ENCODE data around the gene MYL4. TPM values are rescaled to one million over a fixed set of nuclear protein-coding genes. Genes with fewer than 3 reads are reported as not detected.
"Not testable (repeated sequence)": the region's sequence is repeated elsewhere in the genome, so short reads cannot be mapped to it uniquely, and the experiment has no call there.

Gene MYL4
- 12.1 TPM for polyA plus RNA-seq (2013, experiment 1 of 2; ENCODE audit: insufficient read length)
- polyA plus RNA-seq (2013, experiment 2 of 2; ENCODE audit: insufficient read length), result 56.2 TPM

DNA sequence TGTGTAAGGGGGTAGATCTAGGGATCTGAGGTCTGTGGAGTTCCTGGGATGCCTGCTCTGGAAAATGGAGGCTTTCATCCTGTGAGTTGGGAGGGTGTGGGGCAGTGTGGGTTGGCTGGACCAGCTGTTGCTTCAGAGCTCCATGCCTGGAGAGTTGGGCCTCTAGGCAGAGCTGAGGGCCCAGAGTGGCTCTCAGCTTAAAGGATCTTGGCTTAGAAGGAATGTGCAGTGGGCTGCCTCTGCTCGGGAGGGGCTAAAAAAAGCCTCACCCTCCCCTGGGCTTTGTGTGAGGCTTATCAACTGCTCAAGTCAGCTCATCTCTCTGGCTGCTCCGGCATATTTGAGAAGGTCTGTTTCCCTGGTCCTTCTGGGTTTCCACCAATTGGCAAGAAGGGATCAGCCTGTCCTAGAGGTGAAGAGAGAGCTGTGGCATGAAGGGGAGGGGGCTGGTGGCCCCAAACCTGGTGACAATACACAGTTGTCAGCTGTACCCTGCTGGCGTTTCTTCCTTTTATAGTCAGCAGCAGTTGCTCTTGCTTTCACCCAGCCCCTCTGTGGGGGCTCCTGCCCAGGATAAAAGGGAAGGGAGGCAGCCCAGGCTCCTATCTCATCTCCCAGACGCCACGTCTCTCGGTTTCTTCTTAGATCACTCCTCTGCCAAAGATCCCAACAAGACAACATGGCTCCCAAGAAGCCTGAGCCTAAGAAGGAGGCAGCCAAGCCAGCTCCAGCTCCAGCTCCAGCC, at the start of gene MYL4:
TSS of gene MYL4 (plus strand) at position 605 of the 745 bp plus-strand sequence. CDS start at position 680, 75 bp downstream.
- DNase-seq, result peak; percentile 71

DNA sequence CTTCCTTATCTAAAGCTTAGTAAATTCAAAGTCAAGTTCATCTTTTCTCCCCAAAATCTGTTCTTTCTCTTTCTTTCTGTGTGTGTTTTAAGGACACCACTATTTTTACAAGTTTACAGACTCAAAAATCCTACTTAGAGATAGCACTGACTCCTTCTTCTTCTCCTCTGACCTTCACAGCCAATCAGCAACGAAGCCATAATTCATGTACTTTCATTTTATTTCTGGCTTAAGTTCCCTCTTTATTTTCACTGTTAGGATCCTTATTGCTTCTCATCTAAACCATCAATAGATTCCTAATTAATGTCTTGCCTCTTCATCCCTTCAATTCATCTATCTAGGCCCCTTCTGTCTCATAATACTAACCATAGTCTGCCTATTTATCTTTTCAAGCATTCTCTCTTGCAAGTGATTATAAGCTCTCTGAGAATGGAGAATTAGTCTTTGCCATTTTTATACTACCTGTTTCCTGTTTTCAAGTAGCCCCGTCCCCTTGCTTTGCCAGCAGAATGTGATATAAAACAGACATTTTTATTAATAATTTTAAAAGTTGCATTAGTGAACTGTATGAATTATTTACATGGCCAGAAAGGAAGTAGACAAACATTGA, 47.0 kb upstream of the MYL4 start:
- no peak for DNase-seq

DNA sequence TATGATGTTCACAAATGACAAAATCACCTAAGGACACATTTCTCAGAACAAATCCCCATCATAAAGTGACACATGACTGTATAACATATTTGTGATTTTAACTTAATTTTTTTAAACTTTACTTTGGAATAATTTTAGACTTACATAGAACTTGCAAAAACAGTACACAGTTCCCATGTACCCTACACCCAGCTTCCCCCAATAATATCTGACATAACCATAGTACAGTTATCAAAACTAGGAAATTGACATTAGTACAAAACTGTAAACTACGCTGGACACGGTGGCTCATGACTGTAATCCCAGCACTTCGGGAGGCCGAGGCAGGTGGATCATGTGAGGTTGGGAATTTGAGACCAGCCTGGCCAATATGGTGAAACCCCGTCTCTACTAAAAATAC, 44.9 kb upstream of the MYL4 start:
- no peak for DNase-seq

DNA sequence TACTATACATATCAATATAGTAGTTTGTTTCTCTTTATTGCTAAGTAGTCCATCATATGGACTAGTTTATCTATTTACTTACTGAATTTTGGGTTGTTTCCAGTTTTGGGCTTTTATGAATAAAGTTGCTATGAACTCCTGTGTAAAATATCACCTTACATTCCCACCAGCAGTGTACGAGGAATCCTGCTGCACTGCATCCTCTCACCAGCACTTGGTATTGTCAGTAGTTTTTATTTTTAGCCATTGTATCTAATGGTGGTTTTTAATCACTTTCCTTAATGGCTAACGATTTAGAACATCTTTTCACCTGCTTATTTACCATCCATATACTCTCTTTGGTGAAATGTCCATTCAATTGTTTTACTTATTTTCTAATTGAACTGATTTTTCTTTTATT, 44.0 kb upstream of the MYL4 start:
- no peak for DNase-seq

DNA sequence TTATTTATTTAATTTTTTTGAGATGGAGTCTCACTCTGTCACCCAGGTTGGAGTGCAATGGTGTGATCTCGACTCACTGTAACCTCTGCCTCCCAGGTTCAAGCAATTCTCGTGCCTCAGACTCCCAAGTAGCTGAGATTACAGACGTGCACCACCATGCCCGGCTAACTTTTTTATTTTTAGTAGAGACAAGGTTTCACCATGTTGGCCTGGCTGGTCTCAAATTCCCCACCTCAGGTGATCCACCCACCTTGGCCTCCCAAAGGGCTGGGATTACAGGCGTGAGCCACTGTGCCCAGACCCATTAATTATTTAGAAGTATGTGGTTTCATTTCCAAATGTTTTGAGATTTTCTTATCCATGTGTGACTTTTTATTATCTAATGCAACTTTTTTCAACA, 42.3 kb upstream of the MYL4 start:
- not testable (repeated sequence) for DNase-seq

DNA sequence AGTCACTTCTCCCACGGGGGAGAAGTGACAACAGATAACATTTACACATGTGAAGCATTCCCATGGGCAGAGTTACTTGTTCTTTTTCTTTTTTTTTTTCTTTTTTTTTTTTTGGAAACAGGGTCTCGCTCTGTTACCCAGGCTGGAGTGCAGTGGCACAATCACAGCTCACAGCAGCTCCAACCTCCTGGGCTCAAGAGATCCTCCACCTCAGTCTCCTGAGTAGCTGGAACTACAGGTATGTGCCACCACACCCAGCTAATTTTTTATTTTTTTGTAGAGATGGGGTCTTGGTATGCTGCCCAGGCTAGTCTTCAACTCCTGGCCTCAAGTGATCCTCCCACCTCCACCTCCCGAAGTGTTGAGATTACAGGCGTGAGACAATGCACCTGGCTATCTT, 40.3 kb upstream of the MYL4 start:
- DNase-seq, result not testable (repeated sequence)

DNA sequence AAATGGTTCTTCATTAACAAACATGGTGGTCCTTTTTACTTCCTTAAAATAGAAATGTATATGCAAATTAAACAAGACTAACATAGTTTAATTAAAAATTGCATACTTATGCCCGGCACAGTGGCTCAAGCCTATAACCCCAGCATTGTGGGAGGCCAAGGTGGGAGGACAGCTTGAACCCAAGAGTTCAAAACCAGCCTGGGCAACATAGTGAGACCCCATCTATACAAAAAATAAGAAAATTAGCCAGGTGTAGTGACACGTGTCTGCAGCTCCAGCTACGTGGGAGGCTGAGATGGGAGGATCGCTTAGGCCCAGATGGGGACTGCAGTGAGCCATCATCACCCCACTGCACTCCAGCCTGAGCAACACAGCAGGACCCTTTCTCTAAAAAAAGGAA, 38.4 kb upstream of the MYL4 start:
- no peak for DNase-seq

DNA sequence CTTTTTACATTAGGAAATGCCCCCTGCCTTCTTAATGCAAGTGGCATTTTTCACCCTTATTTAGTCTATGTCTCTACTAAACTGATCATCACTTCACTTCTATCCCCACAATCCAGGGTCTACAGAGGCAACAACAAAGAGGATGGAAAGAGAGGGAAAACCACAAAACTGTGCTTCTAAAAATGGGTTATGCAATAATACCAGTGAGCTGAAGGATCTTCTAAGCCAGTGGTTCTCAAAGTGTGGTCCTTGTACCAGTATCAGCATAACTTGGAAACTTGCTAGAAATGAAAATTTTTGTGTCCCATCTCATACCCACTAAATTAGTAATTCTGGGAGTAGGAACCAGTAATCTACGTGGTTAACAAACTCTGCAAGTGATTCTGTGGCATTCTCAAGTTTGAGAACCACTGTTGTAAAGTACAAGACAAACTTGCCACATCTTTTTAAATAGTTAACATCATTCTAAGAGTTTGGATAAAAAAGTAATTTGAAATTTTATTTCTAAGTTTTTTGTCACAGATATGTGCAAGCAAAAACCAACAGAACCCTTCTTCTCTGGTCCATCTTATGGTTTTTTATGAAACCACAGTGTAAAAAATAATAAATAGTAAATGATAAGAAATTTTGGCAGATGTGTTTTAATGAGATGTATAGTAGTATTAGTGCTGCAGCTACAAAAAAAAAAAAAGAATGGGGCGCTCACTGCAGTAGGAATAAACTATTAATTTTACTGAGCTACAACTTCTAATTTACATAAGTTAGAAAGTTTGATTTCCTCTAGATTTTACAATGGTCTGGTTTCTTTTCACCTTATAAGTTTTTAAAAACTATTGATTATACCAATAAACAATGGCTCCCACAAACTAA, 36.2 kb upstream of the MYL4 start:
- peak; percentile 12 for DNase-seq

DNA sequence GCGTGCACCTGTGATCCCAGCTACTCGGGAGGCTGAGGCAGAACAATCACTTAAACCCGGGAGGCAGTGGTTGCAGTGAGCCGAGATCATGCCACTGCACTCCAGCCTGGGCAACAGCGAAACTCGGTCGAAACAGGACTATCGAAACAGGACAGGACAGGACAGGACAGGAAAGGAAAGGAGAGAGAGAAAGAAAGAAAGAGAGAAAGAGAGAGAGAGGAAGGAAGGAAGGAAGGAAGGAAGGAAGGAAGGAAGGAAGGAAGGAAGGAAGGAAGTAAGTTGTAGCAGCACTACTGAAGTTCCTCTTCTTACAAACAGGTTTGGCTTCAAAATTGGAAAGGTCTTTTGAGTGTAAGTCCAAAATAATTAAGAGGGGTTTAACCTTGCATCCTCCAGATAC, 34.3 kb upstream of the MYL4 start:
- not testable (repeated sequence) for DNase-seq

DNA sequence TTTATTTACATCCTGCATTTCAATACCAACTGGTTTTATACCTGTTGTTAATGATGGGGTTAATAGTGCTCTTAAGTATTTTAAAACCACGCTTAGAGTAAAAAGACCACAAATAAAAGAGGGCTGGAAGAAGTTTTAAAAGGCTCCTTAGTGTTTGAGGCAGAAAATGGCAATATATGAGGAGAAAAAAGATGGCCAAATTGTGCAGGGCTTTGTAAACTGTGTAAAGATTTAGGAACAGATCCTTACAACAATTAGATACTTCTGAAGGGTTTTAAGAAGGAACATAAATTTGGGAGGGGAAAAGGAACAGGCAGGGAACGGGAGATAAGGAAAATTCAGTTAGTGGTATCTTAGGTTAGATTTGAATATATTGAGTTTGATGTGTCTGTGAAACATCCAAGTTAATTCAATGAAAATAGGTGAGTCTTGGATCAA, 32.7 kb upstream of the MYL4 start:
- no peak for DNase-seq

DNA sequence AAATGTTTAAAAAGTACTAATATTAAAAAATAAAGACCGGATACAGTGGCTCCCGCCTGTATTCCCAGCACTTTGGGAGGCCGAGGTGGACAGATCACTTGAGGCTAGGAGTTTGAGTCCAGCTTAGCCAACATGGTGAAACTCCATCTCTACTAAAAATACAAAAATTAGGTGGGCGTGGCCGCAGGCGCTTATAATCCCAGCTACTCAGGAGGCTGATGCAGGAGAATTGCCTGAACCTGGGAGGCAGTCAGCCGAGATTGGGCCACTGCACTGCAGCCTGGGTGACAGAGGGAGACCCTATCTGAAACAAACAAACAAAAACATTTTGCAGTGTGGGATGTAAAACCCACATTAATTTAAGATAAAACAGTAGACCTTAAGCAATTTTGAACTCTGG, 31.9 kb upstream of the MYL4 start:
- no peak for DNase-seq

DNA sequence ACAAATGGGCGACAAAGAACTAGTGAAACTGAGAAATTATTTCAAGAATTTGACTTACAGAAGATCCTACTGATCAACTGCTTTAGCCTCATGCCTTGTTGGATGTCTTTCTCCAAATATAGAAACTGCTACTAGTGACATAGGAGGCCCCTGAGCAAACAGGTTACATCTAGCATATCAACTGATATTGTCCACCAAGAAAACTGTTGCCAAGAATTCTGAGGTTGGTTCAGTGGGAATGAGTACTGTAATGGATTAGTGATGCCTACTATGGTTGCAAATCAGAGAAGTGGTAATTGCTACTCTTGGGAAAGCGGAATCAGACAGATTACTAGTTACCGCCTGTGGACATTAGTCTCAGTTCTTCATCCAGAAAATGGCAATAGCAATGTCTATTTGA, 30.0 kb upstream of the MYL4 start:
- no peak for DNase-seq

DNA sequence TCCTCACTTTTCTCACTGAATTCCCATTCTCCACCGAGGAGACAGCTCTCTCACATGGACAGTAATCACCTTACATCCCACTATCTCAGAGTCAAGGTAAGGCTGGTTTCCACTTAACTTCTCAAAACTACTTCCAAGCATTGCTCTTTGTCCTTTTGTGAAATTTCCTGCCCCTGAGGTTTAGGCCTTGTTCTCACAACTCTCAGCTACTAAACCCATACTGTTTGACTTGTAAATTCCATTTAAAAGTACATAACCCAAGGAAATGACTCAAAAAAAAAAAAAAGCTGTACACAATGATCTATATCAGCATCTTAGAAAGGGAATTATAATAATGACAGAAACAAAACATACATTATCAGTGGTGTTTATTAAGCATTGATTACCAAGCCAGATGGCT, 28.8 kb upstream of the MYL4 start:
- DNase-seq, result no peak

DNA sequence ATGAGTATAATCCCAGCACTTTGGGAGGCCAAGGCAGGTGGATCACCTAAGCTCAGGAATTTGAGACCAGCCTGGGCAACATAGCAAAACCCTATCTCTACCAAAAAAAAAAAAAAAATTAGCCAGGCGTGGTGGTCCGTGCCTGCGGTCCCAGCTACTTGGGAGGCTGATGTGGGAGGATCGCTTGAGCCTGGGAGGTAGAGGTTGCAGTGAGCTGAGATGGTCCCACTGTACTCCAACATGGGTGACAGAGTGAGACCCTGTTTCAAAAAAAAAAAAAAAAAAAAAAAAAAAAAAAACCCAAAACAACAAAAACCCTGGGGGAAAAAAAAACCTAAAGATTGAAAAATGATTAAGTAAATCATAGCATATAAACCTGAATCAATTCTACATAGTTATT, 28.2 kb upstream of the MYL4 start:
- not testable (repeated sequence) for DNase-seq

DNA sequence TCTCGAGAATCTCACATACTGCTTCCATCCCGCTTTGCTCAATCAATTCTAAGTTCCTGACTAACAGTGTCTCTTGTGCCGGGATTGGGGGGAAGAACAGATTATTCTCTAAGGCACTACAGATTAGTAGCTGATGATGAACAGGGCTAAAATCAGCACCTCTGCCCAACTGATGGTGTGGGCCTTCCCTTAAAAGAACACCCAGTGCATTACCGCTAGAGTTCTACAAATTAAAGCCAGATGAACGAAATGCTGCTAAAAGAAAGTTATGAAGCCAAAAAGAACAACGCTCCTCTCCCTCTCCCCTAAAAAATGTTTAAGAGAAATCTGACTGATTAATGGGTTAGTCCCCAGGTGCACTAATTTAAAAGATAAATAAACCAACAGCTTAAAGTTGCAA, 24.5 kb upstream of the MYL4 start:
- DNase-seq, result peak; percentile 49

DNA sequence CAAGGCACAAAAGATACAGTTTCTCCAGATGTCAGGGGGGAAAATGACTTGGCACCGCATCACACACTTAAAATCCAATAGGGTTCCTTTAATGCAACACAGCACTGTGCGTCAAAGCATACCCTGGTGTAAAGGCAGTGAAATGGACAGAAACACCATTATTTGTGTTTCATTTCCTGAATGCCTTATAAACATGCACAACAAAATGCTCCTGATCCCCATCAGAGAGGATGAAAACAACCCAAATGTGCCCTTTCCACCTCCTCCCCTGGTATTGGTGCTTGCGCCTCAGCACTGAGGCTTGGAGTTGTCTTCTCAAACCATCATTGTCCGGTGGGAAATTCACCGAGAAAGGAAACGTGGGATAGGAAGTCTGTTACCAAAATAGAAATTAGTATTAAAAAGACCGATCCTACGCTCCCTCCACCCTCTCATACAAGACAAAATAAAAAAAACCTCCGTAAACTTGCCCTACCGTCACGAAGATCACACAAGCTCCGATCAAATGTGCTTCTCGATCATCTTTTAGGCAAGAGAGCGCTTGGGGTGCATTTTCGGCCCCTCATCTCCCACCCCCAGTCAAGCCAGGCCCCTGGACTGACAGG, 20.8 kb upstream of the MYL4 start:
- DNase-seq, result peak; percentile 49

DNA sequence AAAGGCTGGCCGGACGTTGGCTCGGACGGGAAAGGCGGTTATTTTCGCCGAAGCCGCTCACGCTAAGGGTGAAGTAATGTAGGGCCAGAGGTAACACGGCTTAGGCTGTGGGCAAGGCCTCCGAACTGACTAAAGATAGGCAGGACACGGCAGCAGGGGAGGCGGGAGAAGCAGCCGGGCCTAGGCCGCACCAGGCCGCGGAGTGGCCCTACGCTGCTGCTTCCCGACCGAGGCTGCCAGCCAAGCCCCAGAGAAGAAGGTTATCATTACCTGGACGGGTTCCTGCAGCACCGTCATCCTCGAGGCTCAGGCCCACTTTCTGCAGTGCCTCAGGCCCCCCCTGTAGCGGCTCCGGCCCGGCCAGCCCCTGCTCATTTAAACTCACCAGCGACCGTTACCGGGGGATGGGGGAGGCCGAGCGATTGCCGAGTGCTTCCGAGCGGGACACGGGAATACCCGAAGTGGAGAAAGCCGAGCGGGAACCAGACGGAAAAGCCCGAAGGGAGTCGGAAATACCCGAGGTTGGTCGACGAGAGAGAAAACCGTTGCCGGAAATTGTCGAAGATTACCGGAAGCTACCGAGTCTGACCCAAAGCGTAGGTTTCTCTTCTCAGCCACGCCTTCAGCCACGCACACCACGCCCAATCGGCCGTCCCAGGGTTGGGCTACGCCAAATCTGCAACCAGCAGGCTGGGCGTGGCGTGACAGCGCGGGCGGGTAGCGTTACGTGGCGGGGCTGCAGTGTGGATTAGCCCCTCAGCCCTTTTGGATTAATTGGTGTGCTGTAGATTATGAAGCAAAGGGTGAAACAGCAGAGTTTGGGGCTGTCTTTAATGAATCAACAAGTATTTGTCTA, 20.0 kb upstream of the MYL4 start, which contains the start of gene CDC27:
TSS of gene CDC27 (minus strand) at position 420 of the 856 bp plus-strand sequence. CDS start at position 297, 123 bp downstream.
- peak; percentile 98 for DNase-seq

DNA sequence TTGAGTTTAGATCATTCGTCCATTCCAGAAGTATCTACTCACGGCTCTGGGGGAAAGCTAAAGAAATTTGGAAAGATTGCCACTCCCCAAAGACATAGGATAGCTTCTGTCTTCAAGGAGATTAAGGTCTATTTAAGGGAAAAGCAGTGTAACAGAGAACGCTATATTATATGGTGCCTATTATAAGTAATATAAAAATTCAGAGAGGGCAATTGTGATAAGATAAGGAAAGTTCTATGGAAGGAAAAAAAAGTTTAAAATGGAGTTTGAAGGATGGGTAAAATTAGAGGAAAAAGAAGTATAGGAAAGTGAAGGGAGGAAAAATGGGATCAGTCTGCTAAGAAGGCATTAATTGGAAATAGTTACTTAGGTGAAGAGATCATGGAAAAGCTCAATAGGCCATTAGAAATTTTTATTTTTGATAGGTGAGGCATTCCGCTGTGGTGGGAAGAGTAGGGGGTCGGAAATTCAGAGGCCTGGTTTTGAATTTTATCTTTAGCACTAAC, 19.4 kb upstream of the MYL4 start:
- no peak for DNase-seq

DNA sequence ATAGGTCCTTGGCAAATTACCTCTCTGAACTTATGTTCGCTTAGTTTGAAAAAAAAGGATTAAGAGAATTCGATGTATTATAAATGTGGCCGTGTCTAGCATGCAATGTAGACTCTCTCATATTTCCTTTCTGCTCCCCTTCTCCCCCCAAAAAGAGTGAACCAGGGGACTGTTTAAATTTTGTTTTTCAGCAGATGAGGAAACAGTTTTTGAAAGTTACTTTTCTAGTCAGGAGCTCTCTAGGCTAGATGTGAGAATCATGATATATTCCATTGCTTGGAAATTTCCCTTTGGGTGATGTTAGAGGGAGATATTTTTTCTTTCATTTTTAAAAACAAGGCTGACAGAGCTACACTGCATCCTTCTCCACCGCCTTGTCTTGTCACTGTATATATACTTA, 18.9 kb upstream of the MYL4 start:
- no peak for DNase-seq

DNA sequence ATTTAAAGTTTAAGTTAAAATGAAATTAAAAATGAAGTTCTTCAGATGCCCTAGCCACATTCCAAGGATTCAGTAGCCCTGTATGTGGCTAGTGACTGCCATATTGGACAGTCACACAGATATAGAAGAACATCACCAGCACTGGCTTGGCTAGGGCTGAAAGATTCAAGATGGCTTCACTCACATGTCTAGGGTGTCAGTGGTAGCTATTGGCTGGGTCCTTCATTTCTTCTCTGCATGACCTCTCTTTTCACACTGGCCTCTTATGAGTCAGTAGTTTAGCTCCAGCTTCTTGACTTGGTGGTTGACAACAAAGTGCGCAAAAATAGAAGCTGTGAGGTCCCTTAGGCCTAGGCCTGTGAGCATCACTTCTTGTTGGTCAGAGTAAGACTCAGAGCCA, 18.4 kb upstream of the MYL4 start:
- no peak for DNase-seq

DNA sequence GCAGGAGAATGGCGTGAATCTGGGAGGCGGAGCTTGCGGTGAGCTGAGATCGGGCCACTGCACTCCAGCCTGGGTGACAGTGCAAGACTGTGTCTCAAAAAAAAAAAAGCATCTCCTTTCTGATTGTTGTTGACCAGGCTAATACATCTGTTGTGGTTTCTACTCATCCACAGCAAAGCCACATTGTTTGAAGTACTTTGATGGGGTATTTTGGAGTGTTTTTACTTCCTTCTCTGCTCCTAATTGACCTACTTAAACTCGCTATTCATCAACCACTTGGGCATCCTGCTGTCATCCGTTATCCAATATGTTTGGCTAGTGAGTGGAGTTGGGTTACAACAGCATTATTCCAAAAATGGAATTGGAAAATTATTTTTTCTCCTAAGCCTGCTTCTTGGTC, 16.6 kb upstream of the MYL4 start:
- DNase-seq, result peak; percentile 17
